HG03354 (cell line): ENCODE results near the gene SLC25A10.
A peak's percentile ranks its signal among the peaks of the same experiment; 100 is the strongest.
"Not testable (repeated sequence)": the region's sequence is repeated elsewhere in the genome, so short reads cannot be mapped to it uniquely, and the experiment has no call there.

Source experiments
- ATAC-seq: cut with Tn5 transposase; IDR thresholded peaks from one replicate; pipeline ENCODE4 v1.9.1; 2021; ENCODE audit warnings: mild to moderate bottlenecking; ENCODE audit not compliant: unreplicated experiment, poor library complexity, severe bottlenecking

The SLC25A10 gene

GRCh38 chr17:81711814-81712467 is at the start of gene SLC25A10:
SLC25A10 (plus strand) TSS chr17:81712284; CDS start chr17:81712427, 143 bp downstream.
- ATAC-seq, result peak; percentile 73

GRCh38 chr17:81664051-81664470 is 48.0 kb upstream of the SLC25A10 start:
- no peak for ATAC-seq

- ATAC-seq, result peak; percentile 4
These were observed 46.6 kb upstream of the SLC25A10 start for GRCh38 chr17:81665205-81666091.

- peak; percentile 14 for ATAC-seq
These were observed 46.1 kb upstream of the SLC25A10 start for GRCh38 chr17:81666092-81666341.

GRCh38 chr17:81666342-81667191 is 45.5 kb upstream of the SLC25A10 start, which contains the start of the genes CCDC137 and OXLD1:
CCDC137 (plus strand) TSS chr17:81666737; CDS start chr17:81666767, 30 bp downstream.
OXLD1 (minus strand) TSS chr17:81666605; CDS start chr17:81666577, 28 bp downstream.
- ATAC-seq, result peak; percentile 93

GRCh38 chr17:81667754-81668153 is 44.3 kb upstream of the SLC25A10 start:
- no peak for ATAC-seq

- ATAC-seq, result no peak
These were observed 39.6 kb upstream of the SLC25A10 start for GRCh38 chr17:81672504-81672903.

- no peak for ATAC-seq
These were observed 39.1 kb upstream of the SLC25A10 start for GRCh38 chr17:81672954-81673353.

- ATAC-seq, result no peak
These were observed 38.4 kb upstream of the SLC25A10 start for GRCh38 chr17:81673561-81674258.

- ATAC-seq, result not testable (repeated sequence)
These were observed 36.4 kb upstream of the SLC25A10 start for GRCh38 chr17:81675515-81676221.

- ATAC-seq, result no peak
These were observed 35.2 kb upstream of the SLC25A10 start for GRCh38 chr17:81676906-81677305.

- no peak for ATAC-seq
These were observed 31.9 kb upstream of the SLC25A10 start for GRCh38 chr17:81680150-81680549.

GRCh38 chr17:81681672-81682071 is 30.4 kb upstream of the SLC25A10 start:
- no peak for ATAC-seq

- ATAC-seq, result no peak
These were observed 29.4 kb upstream of the SLC25A10 start for GRCh38 chr17:81682565-81683207.

- ATAC-seq, result peak; percentile 15
These were observed 28.9 kb upstream of the SLC25A10 start for GRCh38 chr17:81683208-81683583.

GRCh38 chr17:81683584-81684441 is 28.3 kb upstream of the SLC25A10 start, which contains the start of the genes ARL16 and HGS:
ARL16 (minus strand) TSS chr17:81683797; CDS start chr17:81683753, 44 bp downstream.
HGS (plus strand) TSS chr17:81684011; CDS start chr17:81684067, 56 bp downstream.
- ATAC-seq, result peak; percentile 92

- ATAC-seq, result no peak
These were observed 27.6 kb upstream of the SLC25A10 start for GRCh38 chr17:81684442-81684911.
